NCI-H526 (cell line): ENCODE results near the gene MAML3.

Source experiments
- DNase-seq, 2 experiments: peaks; one replicate each; lab custom pipeline; 2025; lab: John Stamatoyannopoulos, UW

The MAML3 gene

DNA sequence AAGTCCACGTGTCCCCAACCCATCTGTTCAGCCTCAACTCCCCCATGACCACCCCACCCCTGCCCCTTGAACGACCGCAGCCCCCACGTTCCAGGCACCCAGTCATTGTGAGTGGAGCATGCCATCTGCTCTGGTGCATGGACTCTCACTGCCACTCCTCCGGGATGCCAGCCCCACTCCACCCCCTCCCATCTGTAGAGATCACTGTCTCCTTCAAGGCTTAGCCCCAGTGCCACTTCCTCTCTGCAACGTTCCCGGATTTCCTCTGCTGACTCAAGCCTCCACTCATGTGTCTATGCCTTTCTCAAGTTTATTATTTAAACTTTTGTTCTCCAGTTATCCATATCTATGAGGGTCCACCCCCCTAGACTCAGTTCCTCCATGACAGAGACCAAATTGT lies 54.0 kb downstream of the MAML3 start:
- DNase-seq, result no peak

DNA sequence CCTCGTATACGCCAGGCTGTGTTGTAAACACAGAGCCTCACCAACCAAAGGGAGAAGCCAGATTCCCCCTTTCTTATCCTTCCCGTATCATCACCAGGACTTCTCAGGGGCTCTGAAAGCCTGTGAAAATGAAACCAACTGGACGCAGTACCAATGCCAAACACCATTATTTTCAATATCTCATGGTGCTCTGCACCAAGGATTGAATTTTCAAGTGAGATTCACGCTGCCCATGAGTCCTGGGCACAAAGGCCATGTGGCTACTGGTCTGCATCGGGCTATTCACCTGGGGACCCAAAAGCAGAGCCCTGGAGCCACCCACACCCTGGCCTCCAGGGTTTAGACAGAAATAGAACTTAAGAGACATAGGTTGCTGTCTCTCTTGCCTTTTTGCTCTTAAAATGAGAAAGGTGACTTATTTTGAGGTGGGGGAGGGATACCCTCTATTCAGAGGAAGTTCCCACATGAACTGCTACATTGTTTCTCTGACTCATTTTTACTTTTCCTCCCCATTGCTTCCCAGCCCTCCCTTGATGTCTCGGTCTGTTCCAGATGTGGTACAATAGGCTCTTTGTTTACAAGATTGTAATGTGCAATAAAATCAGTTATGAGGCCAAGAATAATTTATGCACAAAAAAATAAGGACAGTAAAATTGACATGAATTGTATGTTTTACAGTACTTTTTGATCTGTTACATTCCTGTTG lies 55.4 kb downstream of the MAML3 start:
- peak in 1 of 2 experiments; percentile 10 for DNase-seq

DNA sequence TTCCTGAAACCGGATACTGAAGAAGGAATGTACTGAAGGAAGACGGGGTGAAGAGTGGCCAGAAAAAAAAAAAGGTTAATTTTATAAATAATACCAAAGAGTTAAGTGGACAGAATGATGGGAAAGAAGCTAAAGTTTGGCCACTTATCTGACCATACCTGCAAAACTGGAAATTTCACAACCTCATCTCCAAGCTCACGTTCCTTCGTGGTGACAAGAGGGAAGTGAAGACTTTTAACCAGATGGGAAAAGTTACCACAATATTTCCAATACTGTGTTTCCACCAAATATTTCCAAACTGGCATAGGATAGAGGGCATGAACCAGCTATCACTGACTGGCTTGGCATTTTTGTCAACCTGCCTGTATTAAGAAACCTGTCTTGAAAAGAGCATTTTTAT lies 56.4 kb downstream of the MAML3 start:
- DNase-seq, result no peak

DNA sequence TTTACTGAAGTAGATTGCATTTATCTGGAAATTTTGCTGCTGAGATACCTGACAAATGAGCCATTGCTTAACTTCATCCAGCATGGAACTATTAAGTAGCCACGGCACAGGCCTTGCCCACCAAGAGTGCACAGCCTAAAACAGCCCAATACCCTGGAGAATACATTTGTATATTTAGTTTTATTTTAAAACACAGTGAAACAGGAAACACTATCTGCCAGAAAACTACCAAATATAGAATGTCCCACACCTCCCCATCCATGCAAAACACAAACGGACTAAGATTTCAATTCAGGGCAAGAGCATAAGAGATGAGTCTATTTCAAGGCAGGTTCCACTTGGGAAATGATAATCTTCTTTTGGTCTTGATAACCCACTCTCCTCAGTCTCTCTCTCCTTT lies 57.1 kb downstream of the MAML3 start:
- DNase-seq, result no peak

DNA sequence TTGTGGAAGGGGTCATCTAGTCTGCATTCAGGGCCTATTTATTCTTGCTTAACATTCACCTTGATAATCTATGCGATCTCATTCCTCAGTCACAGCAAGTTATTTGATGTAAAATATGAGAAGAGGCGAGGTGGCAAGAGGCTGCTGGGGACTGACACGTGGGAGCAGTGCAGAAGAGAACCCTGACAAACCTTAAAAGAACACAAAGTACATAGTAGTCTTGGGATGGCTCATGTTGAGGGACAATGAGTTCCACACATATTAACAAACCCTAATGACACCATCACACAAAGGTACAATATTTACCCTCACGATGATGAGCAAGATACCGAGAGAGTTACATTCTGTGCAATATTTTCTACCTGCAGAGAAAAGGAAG lies 57.5 kb downstream of the MAML3 start:
- DNase-seq, result no peak

DNA sequence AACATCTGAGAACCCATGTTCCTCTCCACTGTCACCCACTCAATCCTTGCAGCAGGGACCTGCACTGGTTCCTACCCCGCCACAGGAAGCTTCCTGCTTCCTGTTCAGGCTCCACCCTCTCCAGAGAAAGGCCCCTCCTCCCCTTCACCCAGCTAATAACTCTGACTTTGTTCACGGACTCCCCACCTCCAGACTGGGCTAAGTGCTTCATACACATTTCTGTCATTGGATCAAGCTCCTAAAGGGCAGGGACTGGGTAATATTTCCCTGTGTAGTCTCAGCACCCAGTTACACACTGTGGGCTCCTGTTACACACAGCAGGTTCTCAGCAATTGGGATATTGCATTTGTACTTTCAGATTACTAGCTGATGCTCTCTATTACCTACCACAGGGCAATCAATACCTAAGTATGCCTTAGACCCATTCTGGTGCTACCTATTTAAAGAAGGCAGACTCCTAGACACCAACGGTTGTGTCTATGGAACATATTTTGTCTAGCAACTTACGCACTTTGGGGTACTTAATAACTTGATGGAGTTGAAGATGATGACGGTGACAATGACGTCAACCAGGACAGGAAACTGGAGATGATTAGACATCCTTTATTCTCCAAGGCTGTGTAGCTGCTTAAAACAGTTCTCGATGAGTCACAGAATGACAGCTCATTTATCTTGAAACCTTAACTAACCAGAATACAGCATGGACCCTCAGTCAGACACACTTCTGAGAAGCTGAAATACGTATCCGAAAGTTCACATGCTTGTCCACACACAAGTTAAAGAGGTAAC lies 58.1 kb downstream of the MAML3 start:
- no peak for DNase-seq

DNA sequence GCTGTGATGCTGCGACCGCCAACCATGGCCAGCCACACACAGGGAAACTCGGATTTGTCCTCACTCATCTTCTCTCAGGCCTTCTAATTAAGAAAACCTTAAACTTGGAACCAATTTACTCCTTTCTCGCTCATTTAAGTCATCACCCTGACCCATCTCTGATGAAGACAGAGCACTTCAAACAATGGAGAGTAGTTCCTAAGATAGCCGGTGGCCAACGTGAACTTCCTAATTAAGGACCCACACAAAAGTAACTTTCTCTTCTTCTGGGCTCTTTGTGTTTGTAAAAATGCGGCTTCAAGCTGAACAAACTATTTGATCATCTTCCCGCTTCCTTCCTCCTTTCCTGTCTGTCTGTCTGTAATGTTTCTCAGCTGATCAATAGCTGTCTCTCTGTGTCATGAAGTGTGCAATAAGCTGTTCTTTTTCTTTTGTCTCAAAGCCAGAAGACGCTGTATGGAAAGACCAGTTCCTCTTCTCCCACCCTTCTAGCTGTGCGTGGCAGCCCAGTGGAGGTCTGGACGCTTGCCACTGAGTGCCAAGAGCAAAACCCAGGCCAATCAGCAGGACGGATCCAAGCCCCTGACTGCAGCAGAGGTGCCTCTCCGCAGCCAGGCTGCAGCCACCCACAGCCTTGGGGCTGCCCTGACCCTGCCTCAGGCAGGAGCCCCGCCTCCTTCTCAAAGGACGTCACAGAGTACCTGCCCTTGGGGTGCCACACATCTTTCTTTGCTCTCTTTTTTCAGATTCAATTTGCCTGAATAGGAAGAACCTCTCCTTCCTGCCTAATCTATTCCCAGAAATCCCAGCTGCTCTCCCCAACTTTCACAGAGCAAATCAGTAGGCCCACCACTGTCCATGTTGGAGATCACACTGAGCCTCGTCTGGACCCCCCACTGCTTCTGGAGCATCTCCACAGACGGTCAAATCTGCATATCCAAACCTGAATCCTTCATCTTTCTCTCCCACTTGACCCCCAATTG lies 59.3 kb downstream of the MAML3 start:
- DNase-seq, result no peak

DNA sequence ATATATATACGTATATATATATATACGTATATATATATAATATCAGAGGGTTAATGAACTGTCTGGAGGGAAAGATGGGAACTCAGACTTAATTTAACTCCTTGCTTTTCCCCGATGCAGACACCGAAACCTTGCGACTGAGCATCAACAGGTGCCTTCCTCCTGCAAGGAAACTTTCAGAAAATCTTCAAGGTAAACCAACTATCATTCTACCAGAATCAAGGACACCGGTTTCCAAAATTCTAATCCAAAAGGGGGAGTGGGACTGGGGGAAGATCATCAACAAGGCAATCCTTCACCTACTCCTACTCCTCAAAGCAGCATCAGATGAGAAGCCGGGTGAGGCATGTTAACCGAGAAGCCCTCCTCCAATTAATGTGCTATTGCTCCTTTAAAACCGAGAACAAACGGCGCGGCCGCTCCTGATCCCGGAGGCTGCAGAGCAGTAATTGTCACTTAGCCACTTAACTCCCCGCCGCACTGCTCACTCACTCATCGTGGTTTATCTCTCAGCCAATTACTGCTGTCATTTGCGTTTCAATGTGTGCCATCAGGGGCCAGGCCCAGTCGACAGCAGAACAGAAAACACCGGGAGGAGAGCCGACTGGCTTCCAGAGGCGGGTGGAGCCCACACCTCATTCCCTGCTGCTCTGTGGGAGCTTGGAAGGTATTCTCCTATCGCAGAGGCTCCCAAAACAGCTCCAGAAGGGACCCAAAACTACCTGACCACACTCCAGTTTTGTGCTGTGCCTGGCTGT lies 61.7 kb downstream of the MAML3 start:
- DNase-seq, result peak; percentile 71 to 83

DNA sequence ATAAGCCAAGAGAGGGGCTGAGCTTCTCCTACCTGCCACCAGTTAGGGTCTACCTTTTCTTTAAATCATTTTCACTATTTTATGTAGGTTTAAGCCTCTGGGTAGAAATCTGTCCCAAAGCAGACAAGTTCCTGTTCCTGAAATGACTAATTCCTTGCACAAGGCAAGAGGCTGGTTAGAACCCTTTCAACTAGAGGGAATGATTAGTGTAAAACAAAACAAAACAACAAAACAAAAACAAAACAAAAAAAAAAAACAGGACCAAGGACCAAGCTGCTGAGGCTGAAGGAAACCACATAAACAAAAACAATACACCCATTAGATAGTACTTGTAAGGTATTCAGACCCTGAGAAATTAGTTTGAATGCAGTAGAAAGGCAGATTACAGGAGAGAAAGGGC lies 62.7 kb downstream of the MAML3 start:
- DNase-seq, result no peak

DNA sequence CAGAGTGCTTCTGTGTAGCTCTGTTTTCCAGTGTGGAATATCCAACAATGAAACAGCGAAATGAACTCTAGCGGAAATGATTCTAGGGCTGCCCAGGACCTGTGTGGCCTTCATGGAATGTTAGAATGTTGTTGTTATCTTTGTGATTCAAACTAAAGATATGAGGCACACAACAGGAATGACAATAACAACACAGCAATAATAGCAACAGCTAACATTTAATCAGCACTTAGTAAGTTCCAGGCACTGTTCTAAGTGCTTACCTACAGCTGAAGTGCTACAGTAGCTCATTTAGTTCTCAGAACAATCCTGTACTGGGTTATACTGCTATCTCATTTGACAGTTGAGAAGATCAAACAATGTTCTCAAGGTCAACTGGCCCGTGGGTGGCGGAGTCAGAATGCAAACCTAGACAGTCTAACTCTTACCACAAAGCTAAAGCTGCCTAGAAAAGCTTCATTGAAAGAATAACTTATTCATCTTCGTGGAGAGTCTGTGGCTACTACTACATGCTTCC lies 63.7 kb downstream of the MAML3 start:
- no peak for DNase-seq

DNA sequence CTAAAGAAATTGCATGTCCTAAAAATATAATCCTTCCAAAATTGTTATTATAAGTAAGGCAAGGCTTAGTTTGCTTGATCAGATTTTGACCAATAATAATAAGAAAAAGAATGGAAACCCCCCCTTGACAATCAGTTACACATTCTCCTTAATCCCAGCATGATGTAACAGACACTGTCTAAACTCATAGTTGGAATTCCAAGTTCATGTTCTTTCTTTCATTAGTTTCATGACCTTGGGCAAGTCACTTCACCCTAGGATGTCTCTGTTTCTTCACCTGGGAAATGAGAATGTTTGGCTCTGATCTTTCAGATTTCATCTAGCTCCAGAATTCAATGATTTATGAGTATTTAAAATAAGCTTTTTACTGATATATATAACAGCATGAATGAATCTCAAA lies 64.8 kb downstream of the MAML3 start:
- DNase-seq, result no peak

DNA sequence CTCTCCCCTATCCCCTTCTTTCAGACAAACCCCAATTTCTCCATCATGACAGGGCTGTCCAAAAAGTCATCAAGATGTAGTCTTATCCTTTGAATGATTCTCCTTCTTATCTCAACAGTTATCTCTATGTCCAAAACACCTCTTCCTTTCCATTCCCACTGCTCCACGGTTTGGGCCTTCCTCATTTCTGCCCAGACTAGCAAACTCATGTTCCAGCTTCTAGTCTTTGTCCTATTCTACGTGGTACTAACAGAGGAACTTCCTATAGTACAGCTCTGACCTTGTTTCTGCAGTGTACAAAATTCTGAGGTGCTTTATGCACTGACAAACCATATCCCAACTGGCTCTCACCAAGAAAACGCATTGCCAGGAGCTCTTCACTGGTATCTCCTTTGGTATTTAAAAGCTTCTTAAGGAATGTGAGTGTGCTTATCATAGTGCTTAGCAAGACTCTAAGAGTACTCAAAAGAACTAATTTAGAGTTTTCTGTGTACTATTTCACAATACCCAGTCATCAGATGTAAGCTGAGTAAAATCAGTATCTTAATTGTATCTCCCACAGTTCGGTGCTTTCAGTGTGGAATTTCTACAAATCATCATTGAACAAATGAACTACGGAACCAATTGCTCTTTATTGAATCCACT lies 65.5 kb downstream of the MAML3 start:
- no peak for DNase-seq

DNA sequence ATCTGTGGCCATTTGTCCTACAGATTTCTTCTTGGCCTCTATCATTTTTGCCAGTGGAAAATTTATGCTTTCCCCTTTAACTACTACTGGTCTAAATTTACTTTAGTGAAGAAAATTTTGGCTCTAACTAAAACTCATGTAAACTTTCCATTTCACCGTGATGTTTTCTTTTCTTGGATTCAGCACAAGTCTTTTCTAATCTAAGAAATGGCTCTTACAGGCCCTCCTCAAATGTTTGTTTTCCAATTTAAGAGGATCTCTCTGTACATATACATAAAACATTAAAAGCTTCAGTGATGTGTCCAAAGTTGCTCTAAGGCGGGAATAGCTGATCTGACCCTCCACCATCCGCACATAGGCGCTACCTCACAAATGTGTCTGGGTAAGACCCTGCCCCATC lies 68.1 kb downstream of the MAML3 start:
- no peak for DNase-seq

DNA sequence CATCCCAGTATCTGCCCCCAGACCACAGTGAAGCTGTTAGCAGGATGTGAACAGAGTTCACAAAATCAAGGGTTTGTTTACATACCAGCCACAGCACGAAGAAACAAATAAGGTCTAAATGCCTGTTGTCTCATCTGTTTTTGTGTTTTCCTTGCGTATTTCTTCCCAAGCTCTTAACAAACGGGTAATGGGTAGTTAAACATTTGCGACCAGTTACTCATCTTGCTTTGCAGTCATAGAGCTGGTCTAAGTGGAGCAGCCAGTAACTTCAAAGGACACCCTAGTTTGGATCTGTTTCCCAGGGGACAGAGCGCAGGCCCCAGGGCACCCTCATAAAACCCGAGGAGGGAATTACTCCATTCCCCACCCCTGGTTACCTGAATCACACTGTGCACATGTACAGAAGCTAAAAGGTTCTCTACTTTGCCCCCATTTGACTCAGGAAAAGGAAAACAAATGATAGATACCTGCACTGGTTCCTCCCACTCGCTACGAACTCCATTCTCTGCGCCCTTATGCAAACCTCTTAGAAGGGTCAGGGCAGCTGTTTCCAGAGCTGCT lies 68.8 kb downstream of the MAML3 start:
- DNase-seq, result peak; percentile 50 to 76

DNA sequence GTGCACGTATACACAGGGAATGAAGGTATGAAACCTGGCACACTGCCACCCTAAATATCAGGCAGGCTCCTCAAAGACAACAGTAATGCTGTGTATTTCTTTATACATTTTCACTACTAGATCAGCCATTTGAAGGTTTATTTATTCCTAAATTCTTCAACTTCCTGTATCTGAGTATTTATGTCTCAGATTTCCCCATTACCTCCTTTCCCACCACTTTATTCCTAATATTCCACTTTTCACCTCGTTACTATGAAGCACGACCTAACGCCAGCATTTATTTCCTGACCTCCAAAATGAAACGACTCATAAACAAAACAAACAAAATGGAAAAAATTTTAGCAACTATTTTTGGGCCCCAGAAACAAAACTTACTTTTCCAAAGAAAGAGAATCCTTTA lies 69.6 kb downstream of the MAML3 start:
- no peak for DNase-seq

DNA sequence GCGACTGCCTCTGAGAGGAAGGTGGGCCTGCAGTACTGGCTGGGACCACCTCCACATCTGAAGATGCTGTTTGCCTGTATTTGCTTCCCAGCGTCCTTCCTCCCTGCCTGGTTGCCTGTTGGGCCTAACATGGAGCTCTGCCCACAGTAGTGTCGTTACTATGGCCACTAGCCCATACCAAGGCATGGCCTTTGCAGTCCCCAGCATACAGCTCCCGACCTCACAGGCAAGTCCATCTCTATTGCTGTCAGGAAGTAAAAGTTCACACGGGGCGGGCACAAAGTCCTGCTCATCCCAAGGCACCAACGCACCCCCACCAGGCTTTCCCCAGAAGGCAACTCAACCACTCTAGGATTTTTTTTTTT lies 71.6 kb downstream of the MAML3 start:
- no peak for DNase-seq

DNA sequence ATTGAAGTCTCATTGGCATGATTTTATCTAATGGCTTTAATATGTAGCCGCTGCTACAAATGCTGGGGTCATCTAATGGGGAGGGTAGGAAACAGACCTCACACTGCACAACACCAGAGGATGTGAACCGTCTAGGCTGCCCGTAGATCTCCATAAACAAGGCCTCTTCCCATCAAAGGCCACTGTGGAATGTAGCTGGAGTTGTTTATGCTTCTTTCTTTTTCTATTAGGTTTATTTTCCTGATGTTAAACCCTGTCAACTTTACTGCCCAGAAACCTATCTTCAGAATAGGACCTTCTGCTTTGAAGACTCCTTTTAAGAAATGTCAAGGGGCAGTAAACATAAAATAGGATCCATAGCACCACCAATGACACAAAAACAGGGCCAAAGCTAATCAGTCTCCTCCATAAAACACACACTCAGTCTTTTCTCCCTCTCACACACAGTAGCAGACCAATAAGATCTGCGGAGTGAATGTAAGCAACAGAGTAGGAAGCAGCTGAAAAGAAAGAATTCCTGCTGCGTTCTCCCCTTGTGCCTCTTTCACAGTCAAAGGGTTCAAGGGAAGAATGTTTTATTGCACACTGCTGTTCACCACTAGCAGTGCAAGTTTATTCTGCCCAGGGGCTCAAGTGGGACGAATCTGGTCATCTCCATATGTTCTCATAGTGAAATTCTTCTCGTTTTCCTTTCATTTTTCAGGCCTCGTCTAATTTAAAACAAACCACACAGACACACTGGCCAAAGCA lies 72.2 kb downstream of the MAML3 start:
- DNase-seq, result no peak

DNA sequence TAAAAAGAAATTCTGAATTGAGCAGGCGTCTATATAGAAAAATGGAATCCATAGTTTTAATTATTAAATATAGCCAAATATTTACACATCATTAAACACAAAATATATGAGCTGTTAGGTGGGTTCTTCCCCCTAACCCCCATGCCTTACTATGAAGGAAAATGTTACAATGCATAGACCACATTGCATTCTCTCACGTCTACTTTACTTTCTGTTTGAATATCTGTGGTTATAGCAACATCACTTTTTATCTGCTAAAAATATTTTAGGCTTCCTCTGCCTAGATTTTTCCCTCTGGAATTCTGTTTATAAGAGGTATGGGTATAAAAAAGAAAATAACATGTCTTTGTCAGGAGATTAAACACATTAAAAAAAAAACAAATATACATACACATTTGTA lies 73.1 kb downstream of the MAML3 start:
- DNase-seq, result no peak

DNA sequence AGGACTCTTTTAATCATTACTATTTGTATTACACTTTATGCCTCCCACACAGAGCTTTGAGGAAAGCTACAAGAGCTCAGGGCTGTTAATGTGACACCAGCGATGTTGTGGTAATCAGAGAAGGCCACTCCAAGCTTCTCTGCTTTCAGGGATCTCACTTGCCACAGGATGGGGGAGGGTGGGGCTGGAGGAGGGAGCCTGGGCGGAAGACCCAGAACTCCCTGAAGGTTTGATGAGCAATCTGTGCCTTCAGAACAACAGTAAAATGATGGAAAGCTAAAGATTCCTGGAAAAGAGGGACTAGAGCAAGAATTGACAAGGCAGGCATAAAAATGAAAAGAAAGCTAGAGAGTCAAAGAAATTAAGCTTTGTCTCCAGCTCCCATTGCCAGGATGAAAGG lies 75.6 kb downstream of the MAML3 start:
- no peak for DNase-seq

DNA sequence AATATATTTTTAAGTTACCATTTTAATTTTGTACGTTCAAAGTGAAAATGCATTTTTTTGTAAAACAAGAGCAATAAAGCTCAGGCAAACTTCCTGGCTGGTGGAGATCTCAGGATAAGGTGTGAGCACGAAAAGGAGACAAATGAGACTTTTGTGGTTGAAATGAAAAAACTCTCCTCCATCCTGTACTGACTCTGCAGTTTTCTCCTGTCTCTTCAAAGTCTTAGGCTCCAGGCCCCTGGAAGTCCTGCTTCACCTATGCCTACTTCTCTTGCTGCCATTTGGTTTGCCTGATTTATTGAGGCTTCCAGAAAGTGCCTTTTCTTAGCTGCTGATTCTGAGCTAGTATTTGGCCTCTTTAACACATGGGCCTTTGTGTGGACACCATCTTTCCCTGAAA lies 77.7 kb downstream of the MAML3 start:
- no peak for DNase-seq
